ENCODE data around the gene CFB. TPM values are rescaled to one million over a fixed set of nuclear protein-coding genes. Genes with fewer than 3 reads are reported as not detected.

CFB gene
- total and polyA plus RNA-seq, 9 of the 15 experiments (the other 6 are each of a cell fraction or from before 2014, with no cell fraction given), result 0.08 to 0.91 (median 0.22) TPM; not detected in 4

GRCh38 chr6:31898383-31899011 is 47.4 kb upstream of the CFB start (continued):
- TF ChIP-seq FOXJ2 (tag; IDR thresholded peaks at IDR 0.05) (peak; percentile 39; the same call in 1 of the 2 replicates), KLF1 (tag; IDR thresholded peaks at IDR 0.05) (no peak), ZNF239 (CRISPR knock-in tag; IDR thresholded peaks at IDR 0.05) (no peak), ZNF143 (CRISPR knock-in tag; IDR thresholded peaks at IDR 0.05) (peak; percentile 90), JUND (IDR thresholded peaks at IDR 0.05; ENCODE audit: borderline replicate concordance, low read depth, low read length) (no peak), JUND (tag; IDR thresholded peaks at IDR 0.05; ENCODE audit: borderline replicate concordance, low read depth, low read length) (0 out of 3 replicates have a peak, but pooled peaks have one; percentile 5), ZNF766 (CRISPR knock-in tag; conservative IDR thresholded peaks at IDR 0.05) (peak; percentile 81), NFATC3 (IDR thresholded peaks at IDR 0.05) (0 out of 2 replicates have a peak, but pooled peaks have one; percentile 26), CHD7 (IDR thresholded peaks at IDR 0.05; ENCODE audit: low read depth, low read length) (no peak), PHF21A (IDR thresholded peaks at IDR 0.05; ENCODE audit: borderline replicate concordance, low read depth) (no peak)
